Liver (tissue), 9 donors: Measurements from ENCODE around the gene DLAT. TPM values are rescaled to one million over a fixed set of nuclear protein-coding genes. Genes with fewer than 3 reads are reported as not detected.

Source experiments
- DNase-seq: peaks from one replicate; pipeline ENCODE4 v3.0.0-alpha.2; 2017; ENCODE audit warnings: low spot score
- H3K27ac ChIP-seq, 2 donors: one replicate each; pipeline ENCODE4 v1.7.0; 2013; ENCODE audit warnings: inconsistent platforms in 2 of 2, low read length in 2 of 2, control low read depth in 1 of 2, low read depth in 1 of 2, mild to moderate bottlenecking in 1 of 2
- H3K27me3 ChIP-seq, 4 donors: one replicate each; pipeline versions ENCODE4 v1.6.1 to v1.7.0; 2013; ENCODE audit warnings: low read length in 3 of 4, inconsistent platforms in 1 of 4, mild to moderate bottlenecking in 1 of 4, moderate library complexity in 1 of 4; ENCODE audit not compliant: control insufficient read depth in 4 of 4, insufficient read depth in 4 of 4
- H3K36me3 ChIP-seq, 4 donors: one replicate each; pipeline versions ENCODE4 v1.6.1 to v1.7.0; 2013; ENCODE audit warnings: low read length in 3 of 4, mild to moderate bottlenecking in 3 of 4, low read depth in 1 of 4, moderate library complexity in 1 of 4; ENCODE audit not compliant: control insufficient read depth in 4 of 4, insufficient read depth in 3 of 4
- H3K4me1 ChIP-seq, 4 donors: one replicate each; pipeline versions ENCODE4 v1.6.1 to v1.7.0; 2013; ENCODE audit warnings: low read length in 3 of 4, mild to moderate bottlenecking in 3 of 4, moderate library complexity in 1 of 4; ENCODE audit not compliant: control insufficient read depth in 4 of 4, insufficient read depth in 4 of 4
- H3K4me3 ChIP-seq, 3 donors: one replicate each; pipeline versions ENCODE4 v1.6.1 to v1.7.0; 2013; ENCODE audit warnings: low read length in 3 of 3, control low read depth in 1 of 3, low read depth in 1 of 3, mild to moderate bottlenecking in 1 of 3
- H3K9ac ChIP-seq, 2 donors: one replicate each; pipeline ENCODE4 v1.7.0; 2013; ENCODE audit warnings: low read length in 2 of 2, mild to moderate bottlenecking in 2 of 2, moderate library complexity in 2 of 2, control low read depth in 1 of 2, low read depth in 1 of 2
- H3K9me3 ChIP-seq, 4 donors: one replicate each; pipeline versions ENCODE4 v1.6.1 to v1.7.0; 2013; ENCODE audit warnings: low read length in 3 of 4; ENCODE audit not compliant: control insufficient read depth in 4 of 4
- ATF3 ChIP-seq: IDR thresholded peaks from 2 replicates; pipeline ENCODE4 v1.6.1; 2016; ENCODE audit warnings: antibody characterized with exemption
- EGR1 ChIP-seq, 2 donors: IDR thresholded peaks; 2 replicates each; pipeline ENCODE4 v1.6.1; 2016 to 2018; ENCODE audit warnings: antibody characterized with exemption in 2 of 2, low read depth in 2 of 2
- FOXA1 ChIP-seq: IDR thresholded peaks from 2 replicates; pipeline ENCODE4 v1.6.1; 2016; ENCODE audit warnings: antibody characterized with exemption
- FOXA2 ChIP-seq: IDR thresholded peaks from 2 replicates; pipeline ENCODE4 v1.6.1; 2016; ENCODE audit warnings: antibody characterized with exemption
- GABPA ChIP-seq, 2 donors: IDR thresholded peaks in 1 of 2; conservative IDR thresholded peaks in 1 of 2; 2 replicates each; pipeline ENCODE4 v1.6.1; 2016; ENCODE audit warnings: antibody characterized with exemption in 2 of 2, mild to moderate bottlenecking in 1 of 2, moderate library complexity in 1 of 2
- HNF4A ChIP-seq, 2 donors: conservative IDR thresholded peaks; 2 replicates each; pipeline ENCODE4 v1.6.1; 2016; ENCODE audit warnings: antibody characterized with exemption in 2 of 2, mild to moderate bottlenecking in 2 of 2
- HNF4G ChIP-seq: IDR thresholded peaks from 2 replicates; pipeline ENCODE4 v1.6.1; 2016; ENCODE audit warnings: antibody characterized with exemption
- JUND ChIP-seq, 2 donors: IDR thresholded peaks; 2 replicates each; pipeline ENCODE4 v1.6.1; 2016; ENCODE audit warnings: antibody characterized with exemption in 2 of 2
- NR2F2 ChIP-seq: IDR thresholded peaks from 2 replicates; pipeline ENCODE4 v1.6.1; 2016; ENCODE audit warnings: antibody characterized with exemption
- RAD21 ChIP-seq, 2 donors: IDR thresholded peaks; 2 replicates each; pipeline ENCODE4 v1.6.1; 2016; ENCODE audit warnings: antibody characterized with exemption in 2 of 2, mild to moderate bottlenecking in 2 of 2
- REST ChIP-seq: IDR thresholded peaks from 2 replicates; pipeline ENCODE4 v1.6.1; 2016; ENCODE audit warnings: antibody characterized with exemption, mild to moderate bottlenecking
- RXRA ChIP-seq, 2 donors: IDR thresholded peaks; 2 replicates each; pipeline ENCODE4 v1.6.1; 2017 to 2018; ENCODE audit warnings: antibody characterized with exemption in 2 of 2, mild to moderate bottlenecking in 1 of 2
- SP1 ChIP-seq: IDR thresholded peaks from 2 replicates; pipeline ENCODE4 v1.6.1; 2018; ENCODE audit warnings: antibody characterized with exemption, mild to moderate bottlenecking
- TAF1 ChIP-seq: conservative IDR thresholded peaks from 2 replicates; pipeline ENCODE4 v1.6.1; 2016; ENCODE audit warnings: antibody characterized with exemption, mild to moderate bottlenecking
- YY1 ChIP-seq: IDR thresholded peaks from 2 replicates; pipeline ENCODE4 v1.6.1; 2016; ENCODE audit warnings: antibody characterized with exemption, mild to moderate bottlenecking
- WGBS: extraction: QIAGEN DNeasy Blood & Tissue Kit; methylation state at CpG from one replicate; pipeline ENCODE4 v1.1.7; 2013; 5-methylcytosine and 5-hydroxymethylcytosine counted together
- polyA plus RNA-seq, 2 donors: library from polyadenylated mRNA; stranded (reverse) in 1 of 2; unstranded in 1 of 2; fragments of 200-250 nt in 1 of 2; fragments of >200 nt in 1 of 2; fragmentation: Nextera tagmentation in 1 of 2; extraction: Ambion mirVana in 1 of 2; gene quantifications; one replicate each; pipeline versions ENCODE4 v1.2.1 to v1.2.3, GENCODE V29; 2013 to 2015
- total RNA-seq, 2 donors: library from RNA; depleted of rRNA; stranded (reverse); fragments of >200 nt; gene quantifications; one replicate each; pipeline ENCODE4 v1.2.3, GENCODE V29; 2014
- TF ChIP-seq, protein P1 (sequence below): IDR thresholded peaks from 2 replicates; pipeline ENCODE4 v1.6.1; 2016; ENCODE audit warnings: antibody characterized with exemption
- TF ChIP-seq, protein P2 (sequence below): fragments of 150-350 bp; IDR thresholded peaks from 2 replicates; pipeline ENCODE4 v1.5.1; 2017; ENCODE audit warnings: improper control_type of control experiment, low read depth, low read length; ENCODE audit not compliant: missing input control
- donor health status: healthy.
- donor health status: healthy.
- donor health status: healthy.
- donor health status: healthy.
- donor health status: healthy.

The DLAT gene
- total and polyA plus RNA-seq, 4 donors = 8.8 to 16.3 (median 13.2) TPM

DNA sequence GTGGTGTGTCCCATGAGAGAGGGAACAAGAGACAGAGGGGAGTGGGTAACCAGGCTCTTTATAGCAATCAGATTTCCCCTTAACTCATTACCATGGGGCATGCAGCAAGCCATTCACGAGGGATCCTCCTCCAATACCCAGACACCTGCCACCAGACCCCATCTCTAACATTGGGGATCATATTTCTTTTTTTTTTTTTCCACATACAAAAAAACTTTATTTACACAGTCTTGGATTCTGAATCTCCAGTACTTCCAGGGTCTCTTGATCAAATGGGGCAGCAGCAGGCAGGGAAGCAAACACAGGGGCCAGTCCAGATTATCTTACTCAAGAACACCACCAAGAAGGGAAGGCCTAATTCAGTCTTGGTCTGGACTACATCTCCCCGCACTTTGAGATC is 4.3 kb downstream of the DLAT start:
- DNase-seq = no peak
- Histone ChIP-seq H3K9me3 (no peaks in the 10 kb centered on the region), H3K9ac (no peak overlapping the region), H3K4me3 (no peak overlapping the region), H3K4me1 (peaks cover 0 to 10% (median 6%) of the 10 kb centered on the region in 4 donors), H3K27me3 (no peaks in the 10 kb centered on the region), H3K36me3 (peaks cover 12 to 36% (median 31%) of the 10 kb centered on the region in 4 donors), H3K27ac (no peak overlapping the region)
- WGBS = 96% methylated on average over 2 of the region's 2 CpGs
- TF ChIP-seq, protein P1, sequence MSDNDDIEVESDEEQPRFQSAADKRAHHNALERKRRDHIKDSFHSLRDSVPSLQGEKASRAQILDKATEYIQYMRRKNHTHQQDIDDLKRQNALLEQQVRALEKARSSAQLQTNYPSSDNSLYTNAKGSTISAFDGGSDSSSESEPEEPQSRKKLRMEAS = no peak
- TF ChIP-seq TAF1 = no peak
- TF ChIP-seq EGR1 (IDR thresholded peaks at IDR 0.05; ENCODE audit: low read depth in 2 of 2) = no peak
- TF ChIP-seq RAD21 (IDR thresholded peaks at IDR 0.05) = no peak
- TF ChIP-seq, protein P2, sequence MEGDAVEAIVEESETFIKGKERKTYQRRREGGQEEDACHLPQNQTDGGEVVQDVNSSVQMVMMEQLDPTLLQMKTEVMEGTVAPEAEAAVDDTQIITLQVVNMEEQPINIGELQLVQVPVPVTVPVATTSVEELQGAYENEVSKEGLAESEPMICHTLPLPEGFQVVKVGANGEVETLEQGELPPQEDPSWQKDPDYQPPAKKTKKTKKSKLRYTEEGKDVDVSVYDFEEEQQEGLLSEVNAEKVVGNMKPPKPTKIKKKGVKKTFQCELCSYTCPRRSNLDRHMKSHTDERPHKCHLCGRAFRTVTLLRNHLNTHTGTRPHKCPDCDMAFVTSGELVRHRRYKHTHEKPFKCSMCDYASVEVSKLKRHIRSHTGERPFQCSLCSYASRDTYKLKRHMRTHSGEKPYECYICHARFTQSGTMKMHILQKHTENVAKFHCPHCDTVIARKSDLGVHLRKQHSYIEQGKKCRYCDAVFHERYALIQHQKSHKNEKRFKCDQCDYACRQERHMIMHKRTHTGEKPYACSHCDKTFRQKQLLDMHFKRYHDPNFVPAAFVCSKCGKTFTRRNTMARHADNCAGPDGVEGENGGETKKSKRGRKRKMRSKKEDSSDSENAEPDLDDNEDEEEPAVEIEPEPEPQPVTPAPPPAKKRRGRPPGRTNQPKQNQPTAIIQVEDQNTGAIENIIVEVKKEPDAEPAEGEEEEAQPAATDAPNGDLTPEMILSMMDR = no peak
- TF ChIP-seq GABPA (IDR thresholded peaks at IDR 0.05 in 1 of 2, conservative IDR thresholded peaks at IDR 0.05 in 1 of 2) = no peak

GRCh38 chr11:112033902-112034301 is 8.7 kb downstream of the DLAT start:
- Histone ChIP-seq H3K27ac (no peak overlapping the region), H3K4me1 (no peaks in the 10 kb centered on the region), H3K9ac (no peak overlapping the region), H3K4me3 (no peak overlapping the region), H3K9me3 (no peaks in the 10 kb centered on the region), H3K36me3 (peaks cover 9 to 49% (median 33%) of the 10 kb centered on the region in 4 donors), H3K27me3 (no peaks in the 10 kb centered on the region)
- 94% methylated on average over 3 of the region's 3 CpGs for WGBS
- no peak for TF ChIP-seq SP1
- TF ChIP-seq FOXA1 = no peak
- TF ChIP-seq ATF3 = no peak
- no peak for TF ChIP-seq FOXA2
- TF ChIP-seq, protein P1 = no peak
- no peak for TF ChIP-seq GABPA (IDR thresholded peaks at IDR 0.05 in 1 of 2, conservative IDR thresholded peaks at IDR 0.05 in 1 of 2)
- no peak for TF ChIP-seq YY1
- no peak for TF ChIP-seq NR2F2
- TF ChIP-seq HNF4A (conservative IDR thresholded peaks at IDR 0.05) = no peak
- no peak for TF ChIP-seq REST
- TF ChIP-seq, protein P2 = no peak
- TF ChIP-seq RXRA (IDR thresholded peaks at IDR 0.05) = no peak
- no peak for TF ChIP-seq JUND (IDR thresholded peaks at IDR 0.05)
- no peak for TF ChIP-seq RAD21 (IDR thresholded peaks at IDR 0.05)
- no peak for TF ChIP-seq HNF4G
- DNase-seq = no peak
